Naive thymus-derived CD8-positive, alpha-beta T cell (primary cell): ENCODE data around the gene INPP5A. TPM values are rescaled to one million over a fixed set of nuclear protein-coding genes. Genes with fewer than 3 reads are reported as not detected.

Experiments used
- ATAC-seq, 2 donors: fragments of 150-1000 bp; cut with Tn5 transposase in 1 of 2; sonication (Bioruptor Pico), chemical (Tn5 transposase) in 1 of 2; 1 replicate in 1 of 2; 2 replicates in 1 of 2; pipeline ENCODE4 v1.10.0; 2021; ENCODE audit warnings: mild to moderate bottlenecking in 2 of 2, moderate library complexity in 2 of 2
- POLR2A ChIA-PET: fragments of 350-600 bp; sonication (Branson Sonifier 250); formaldehyde crosslinking; loops from one replicate; lab custom pipeline; 2021; ENCODE audit warnings: antibody characterized with exemption; lab: Charles Lee
- DNase-seq, 10 donors: peaks; one replicate each; pipeline versions ENCODE4 v3.0.0 to v3.0.0-alpha.2; 2020 to 2022
- H3K27ac Mint-ChIP-seq, 10 donors: one replicate each; pipeline ENCODE4 v1.8.0; 2020 to 2022; ENCODE audit warnings: mild to moderate bottlenecking in 10 of 10, mixed read lengths in 10 of 10, moderate library complexity in 4 of 10, inconsistent platforms in 1 of 10
- H3K27me3 Mint-ChIP-seq, 5 donors: one replicate each; pipeline ENCODE4 v1.8.0; 2021 to 2022; ENCODE audit warnings: mixed read lengths in 5 of 5
- H3K36me3 Mint-ChIP-seq, 3 donors: one replicate each; pipeline ENCODE4 v1.8.0; 2020 to 2022; ENCODE audit warnings: mixed read lengths in 3 of 3, mild to moderate bottlenecking in 2 of 3, inconsistent platforms in 1 of 3
- H3K4me1 Mint-ChIP-seq, 4 donors: one replicate each; pipeline ENCODE4 v1.8.0; 2021 to 2022; ENCODE audit warnings: mixed read lengths in 4 of 4
- H3K4me3 Mint-ChIP-seq, 10 donors: one replicate each; pipeline ENCODE4 v1.8.0; 2020 to 2022; ENCODE audit warnings: mild to moderate bottlenecking in 10 of 10, mixed read lengths in 10 of 10, moderate library complexity in 6 of 10, inconsistent platforms in 1 of 10
- H3K9me3 Mint-ChIP-seq, 9 donors: one replicate each; pipeline ENCODE4 v1.8.0; 2020 to 2022; ENCODE audit warnings: mixed read lengths in 9 of 9, mild to moderate bottlenecking in 3 of 9, inconsistent platforms in 1 of 9, moderate library complexity in 1 of 9
- polyA plus RNA-seq, 3 donors: library from polyadenylated mRNA; unstranded; fragments of 300-500 nt; fragmentation: Illumina TruSeq; gene quantifications; one replicate each; pipeline ENCODE4 v1.2.3, GENCODE V29; 2021
- total RNA-seq, 8 experiments: library from RNA in 2 of 8; stranded (reverse) in 2 of 8; gene quantifications; one replicate each; pipeline ENCODE4 v1.2.3 and lab custom pipeline; 2021 to 2026

Gene INPP5A
- total and polyA plus RNA-seq, 5 experiments from 2014 or later: 0.51 to 33.7 (median 3.9) TPM

GRCh38 chr10:132681858-132682755 is 144.5 kb downstream of the INPP5A start:
- no peak for ATAC-seq
- no peak overlapping the region for H3K4me3 Mint-ChIP-seq
- peak overlapping the region in 6 of 10 donors; percentile 15 to 66 (median 28) for H3K27ac Mint-ChIP-seq
- POLR2A ChIA-PET: no interaction called here
- peak in 1 of 10 donors; percentile 53 for DNase-seq
- H3K36me3 Mint-ChIP-seq: no peaks in the 10 kb centered on the region
- H3K4me1 Mint-ChIP-seq: peaks cover 30 to 58% (median 40%) of the 10 kb centered on the region in 4 donors
- H3K27me3 Mint-ChIP-seq: no peaks in the 10 kb centered on the region
- no peaks in the 10 kb centered on the region for H3K9me3 Mint-ChIP-seq

- peak in 7 of 10 donors; percentile 7 to 63 (median 32) for DNase-seq
- H3K27ac Mint-ChIP-seq: peak overlapping the region; percentile 2 to 92 (median 40)
- H3K27me3 Mint-ChIP-seq: no peaks in the 10 kb centered on the region
- POLR2A ChIA-PET: no interaction called here
- ATAC-seq: peak; percentile 92 to 95
- H3K4me1 Mint-ChIP-seq: peaks cover 25 to 58% (median 42%) of the 10 kb centered on the region in 4 donors
- no peaks in the 10 kb centered on the region for H3K36me3 Mint-ChIP-seq
- H3K9me3 Mint-ChIP-seq: no peaks in the 10 kb centered on the region
- H3K4me3 Mint-ChIP-seq: peak overlapping the region in 9 of 10 donors; percentile 9 to 67 (median 41)
Observed at GRCh38 chr10:132684164-132684891, 146.7 kb downstream of the INPP5A start.

GRCh38 chr10:132685101-132685891 is 147.7 kb downstream of the INPP5A start:
- Mint-ChIP-seq H3K4me1 (peaks cover 21 to 48% (median 39%) of the 10 kb centered on the region in 4 donors), H3K27me3 (no peaks in the 10 kb centered on the region), H3K36me3 (peaks cover 0 to under 1% (median 0%) of the 10 kb centered on the region in 3 donors), H3K9me3 (no peaks in the 10 kb centered on the region), H3K4me3 (peak overlapping the region in 7 of 10 donors; percentile 10 to 67 (median 34)), H3K27ac (peak overlapping the region in 2 of 10 donors; percentile 58 to 92)
- DNase-seq (peak in 2 of 10 donors; percentile 8 to 62), ATAC-seq (peak; percentile 37 to 39)
- POLR2A ChIA-PET: no interaction called here

GRCh38 chr10:132685921-132686680 is 148.5 kb downstream of the INPP5A start:
- no peak overlapping the region for H3K27ac Mint-ChIP-seq
- POLR2A ChIA-PET: no interaction called here
- no peak overlapping the region for H3K4me3 Mint-ChIP-seq
- peaks cover 0 to 7% (median 6%) of the 10 kb centered on the region in 3 donors for H3K36me3 Mint-ChIP-seq
- no peaks in the 10 kb centered on the region for H3K27me3 Mint-ChIP-seq
- DNase-seq (peak in 1 of 10 donors; percentile 28), ATAC-seq (no peak)
- H3K4me1 Mint-ChIP-seq: peaks cover 20 to 47% (median 37%) of the 10 kb centered on the region in 4 donors
- no peaks in the 10 kb centered on the region for H3K9me3 Mint-ChIP-seq

GRCh38 chr10:132687181-132687892 is 149.8 kb downstream of the INPP5A start:
- Mint-ChIP-seq H3K27me3 (no peaks in the 10 kb centered on the region), H3K27ac (no peak overlapping the region), H3K4me1 (peaks cover 17 to 35% (median 33%) of the 10 kb centered on the region in 4 donors), H3K4me3 (no peak overlapping the region), H3K9me3 (no peaks in the 10 kb centered on the region), H3K36me3 (peaks cover 4 to 16% (median 14%) of the 10 kb centered on the region in 3 donors)
- ATAC-seq (no peak), DNase-seq (peak in 1 of 10 donors; percentile 52)
- POLR2A ChIA-PET: no interaction called here

GRCh38 chr10:132687893-132688579 is 150.4 kb downstream of the INPP5A start:
- H3K36me3 Mint-ChIP-seq: peaks cover 4 to 17% (median 16%) of the 10 kb centered on the region in 3 donors
- ATAC-seq: no peak
- peaks cover 17 to 34% (median 33%) of the 10 kb centered on the region in 4 donors for H3K4me1 Mint-ChIP-seq
- no peaks in the 10 kb centered on the region for H3K9me3 Mint-ChIP-seq
- peak in 1 of 10 donors; percentile 35 for DNase-seq
- no peak overlapping the region for H3K27ac Mint-ChIP-seq
- no peak overlapping the region for H3K4me3 Mint-ChIP-seq
- no peaks in the 10 kb centered on the region for H3K27me3 Mint-ChIP-seq
- POLR2A ChIA-PET: no interaction called here

- Mint-ChIP-seq H3K27ac (no peak overlapping the region), H3K36me3 (peaks cover 4 to 17% (median 16%) of the 10 kb centered on the region in 3 donors), H3K4me1 (peaks cover 16 to 31% (median 27%) of the 10 kb centered on the region in 4 donors), H3K27me3 (no peaks in the 10 kb centered on the region), H3K9me3 (peaks cover 0 to 6% (median 0%) of the 10 kb centered on the region in 9 donors), H3K4me3 (no peak overlapping the region)
- DNase-seq (peak in 1 of 10 donors; percentile 31), ATAC-seq (no peak)
- POLR2A ChIA-PET: no interaction called here
Observed at GRCh38 chr10:132688580-132689420, 151.2 kb downstream of the INPP5A start.

- POLR2A ChIA-PET: no interaction called here
- Mint-ChIP-seq H3K4me1 (peaks cover 10 to 22% (median 17%) of the 10 kb centered on the region in 4 donors), H3K9me3 (peaks cover 0 to 17% (median 4%) of the 10 kb centered on the region in 9 donors), H3K36me3 (peaks cover 10 to 27% (median 16%) of the 10 kb centered on the region in 3 donors), H3K4me3 (no peak overlapping the region), H3K27me3 (no peaks in the 10 kb centered on the region), H3K27ac (no peak overlapping the region)
- DNase-seq: peak in 1 of 10 donors; percentile 54
- no peak for ATAC-seq
Observed at GRCh38 chr10:132689721-132690360, 152.3 kb downstream of the INPP5A start.

GRCh38 chr10:132690401-132690800 is 152.8 kb downstream of the INPP5A start:
- H3K27me3 Mint-ChIP-seq: no peaks in the 10 kb centered on the region
- H3K36me3 Mint-ChIP-seq: peaks cover 14 to 31% (median 16%) of the 10 kb centered on the region in 3 donors
- no peak for ATAC-seq
- peak in 1 of 10 donors; percentile 14 for DNase-seq
- no peak overlapping the region for H3K27ac Mint-ChIP-seq
- H3K4me3 Mint-ChIP-seq: no peak overlapping the region
- peaks cover 10 to 17% (median 12%) of the 10 kb centered on the region in 4 donors for H3K4me1 Mint-ChIP-seq
- POLR2A ChIA-PET: no interaction called here
- H3K9me3 Mint-ChIP-seq: peaks cover 0 to 17% (median 5%) of the 10 kb centered on the region in 9 donors
